Neural crest cell (in vitro differentiated cells): ENCODE data around the gene GLG1. TPM values are rescaled to one million over a fixed set of nuclear protein-coding genes. Genes with fewer than 3 reads are reported as not detected.
A peak's percentile ranks its signal among the peaks of the same experiment; 100 is the strongest.

Experiments
- DNase-seq: peaks from one replicate; pipeline ENCODE4 v3.0.0; 2021; ENCODE audit warnings: low read depth, mixed read lengths, low spot score
- H3K27ac Mint-ChIP-seq: one replicate; pipeline ENCODE4 v1.8.0; 2021; ENCODE audit warnings: mild to moderate bottlenecking, mixed read lengths; ENCODE audit not compliant: unreplicated experiment
- H3K27me3 Mint-ChIP-seq: 2 replicates; pipeline ENCODE4 v1.8.0; 2021; ENCODE audit warnings: low read depth, mild to moderate bottlenecking, mixed read lengths
- H3K36me3 Mint-ChIP-seq: 2 replicates; pipeline ENCODE4 v1.8.0; 2021; ENCODE audit warnings: low read depth, mild to moderate bottlenecking, mixed read lengths
- H3K4me1 Mint-ChIP-seq: 2 replicates; pipeline ENCODE4 v1.8.0; 2021; ENCODE audit warnings: mixed read lengths
- H3K4me3 Mint-ChIP-seq: one replicate; pipeline ENCODE4 v1.8.0; 2021; ENCODE audit warnings: mild to moderate bottlenecking, mixed read lengths
- H3K9me3 Mint-ChIP-seq: 2 replicates; pipeline ENCODE4 v1.8.0; 2021; ENCODE audit warnings: mixed read lengths
- total RNA-seq: library from RNA; stranded (reverse); gene quantifications from 2 replicates; pipeline ENCODE4 v1.2.1, GENCODE V29; 2021
- TF ChIP-seq, protein P1 (sequence below): fragments of 200-600 bp; sonication (generic); conservative IDR thresholded peaks from 2 replicates; pipeline ENCODE4 v1.5.0; 2021; ENCODE audit warnings: antibody characterized with exemption, mild to moderate bottlenecking

The GLG1 gene
- total RNA-seq, 1 donor from 2014 or later = 117 TPM

DNA sequence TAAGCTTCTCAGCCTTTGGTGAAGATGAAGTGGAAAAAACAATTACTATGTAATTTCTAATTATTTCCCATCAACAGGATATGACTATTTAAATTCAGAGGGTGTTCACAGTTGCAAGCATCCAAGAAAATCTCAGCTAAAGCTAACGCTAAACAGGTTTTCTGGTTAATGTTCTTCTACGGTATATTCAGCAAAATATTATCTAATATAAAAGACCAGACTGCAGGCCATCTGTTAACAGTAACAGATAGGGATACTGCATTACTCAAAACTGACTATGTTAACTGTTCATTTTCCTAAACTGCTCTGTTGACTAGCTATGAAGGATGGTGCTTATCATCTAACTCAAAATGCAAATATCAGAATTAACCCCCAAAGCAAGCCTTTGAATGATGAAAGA, 32.8 kb downstream of the GLG1 start:
- Mint-ChIP-seq H3K4me1 (peaks cover 29% of the 10 kb centered on the region), H3K9me3 (no peaks in the 10 kb centered on the region), H3K36me3 (no peaks in the 10 kb centered on the region), H3K4me3 (no peak overlapping the region), H3K27me3 (no peaks in the 10 kb centered on the region), H3K27ac (no peak overlapping the region)
- no peak for DNase-seq
- TF ChIP-seq, protein P1, sequence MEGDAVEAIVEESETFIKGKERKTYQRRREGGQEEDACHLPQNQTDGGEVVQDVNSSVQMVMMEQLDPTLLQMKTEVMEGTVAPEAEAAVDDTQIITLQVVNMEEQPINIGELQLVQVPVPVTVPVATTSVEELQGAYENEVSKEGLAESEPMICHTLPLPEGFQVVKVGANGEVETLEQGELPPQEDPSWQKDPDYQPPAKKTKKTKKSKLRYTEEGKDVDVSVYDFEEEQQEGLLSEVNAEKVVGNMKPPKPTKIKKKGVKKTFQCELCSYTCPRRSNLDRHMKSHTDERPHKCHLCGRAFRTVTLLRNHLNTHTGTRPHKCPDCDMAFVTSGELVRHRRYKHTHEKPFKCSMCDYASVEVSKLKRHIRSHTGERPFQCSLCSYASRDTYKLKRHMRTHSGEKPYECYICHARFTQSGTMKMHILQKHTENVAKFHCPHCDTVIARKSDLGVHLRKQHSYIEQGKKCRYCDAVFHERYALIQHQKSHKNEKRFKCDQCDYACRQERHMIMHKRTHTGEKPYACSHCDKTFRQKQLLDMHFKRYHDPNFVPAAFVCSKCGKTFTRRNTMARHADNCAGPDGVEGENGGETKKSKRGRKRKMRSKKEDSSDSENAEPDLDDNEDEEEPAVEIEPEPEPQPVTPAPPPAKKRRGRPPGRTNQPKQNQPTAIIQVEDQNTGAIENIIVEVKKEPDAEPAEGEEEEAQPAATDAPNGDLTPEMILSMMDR = no peak

DNA sequence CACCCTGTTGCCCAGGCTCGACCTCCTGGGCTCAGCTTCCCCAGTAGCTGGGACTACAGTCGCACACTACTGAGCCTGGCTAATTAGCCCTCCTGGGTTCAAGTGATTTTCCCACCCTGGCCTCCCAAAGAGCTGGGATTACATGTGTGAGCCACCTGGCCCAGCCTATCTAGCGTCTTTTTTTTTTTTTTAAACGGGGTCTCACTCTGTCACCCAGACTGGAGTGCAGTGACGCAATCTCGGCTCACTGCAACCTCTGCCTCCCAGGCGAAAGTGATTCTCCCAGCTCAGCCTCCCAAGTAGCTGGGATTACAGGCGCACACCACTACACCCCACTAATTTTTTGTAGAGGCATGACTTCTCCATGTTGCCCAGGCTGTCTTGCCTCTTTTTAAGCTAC, 33.3 kb downstream of the GLG1 start:
- Mint-ChIP-seq H3K4me1 (peaks cover 27% of the 10 kb centered on the region), H3K4me3 (no peak overlapping the region), H3K27me3 (no peaks in the 10 kb centered on the region), H3K9me3 (no peaks in the 10 kb centered on the region), H3K27ac (peak overlapping the region; percentile 19), H3K36me3 (no peaks in the 10 kb centered on the region)
- TF ChIP-seq, protein P1 = no peak
- DNase-seq = no peak

DNA sequence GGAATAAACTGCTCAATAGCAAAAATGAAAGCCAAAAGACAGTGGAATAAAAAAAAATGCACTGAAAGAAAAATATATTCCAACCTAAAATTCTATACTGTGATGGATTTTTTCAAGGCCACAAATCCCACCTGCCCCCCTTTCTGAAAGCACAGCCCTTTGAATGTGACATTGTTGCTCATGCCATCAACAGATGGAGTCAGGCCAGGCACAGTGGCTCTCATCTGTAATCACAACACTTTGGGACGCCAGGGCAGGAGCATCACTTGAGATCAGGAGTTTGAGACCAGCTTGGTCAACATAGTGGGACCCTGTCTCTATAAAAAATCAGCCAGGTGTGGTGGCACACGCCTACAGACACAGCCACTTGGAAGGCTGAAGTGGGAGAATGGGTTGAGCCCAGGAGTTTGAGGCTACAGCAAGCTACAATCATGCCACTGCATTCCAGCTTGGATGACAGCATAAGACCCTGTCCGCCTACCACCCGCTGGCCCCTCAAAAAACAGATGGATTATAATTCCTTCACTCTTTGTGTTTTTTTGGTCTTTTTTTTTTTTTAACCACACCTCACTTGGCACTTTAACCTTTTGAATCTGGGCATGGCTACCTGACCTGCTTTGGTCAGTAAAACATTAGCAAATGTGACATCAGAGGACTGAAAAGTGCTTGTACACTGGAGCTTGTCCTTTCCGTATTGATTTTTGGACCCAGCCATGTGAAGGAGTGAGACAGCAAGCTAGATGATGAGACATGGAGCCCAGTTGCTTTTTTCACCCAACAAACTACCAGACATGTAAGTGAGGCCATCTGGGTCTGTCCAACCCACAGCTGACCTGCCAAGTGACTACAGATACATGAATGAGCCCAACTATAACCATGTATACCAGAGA, 36.3 kb downstream of the GLG1 start:
- Mint-ChIP-seq H3K27ac (no peak overlapping the region), H3K9me3 (no peaks in the 10 kb centered on the region), H3K4me1 (peaks cover 30% of the 10 kb centered on the region), H3K4me3 (no peak overlapping the region), H3K36me3 (no peaks in the 10 kb centered on the region), H3K27me3 (no peaks in the 10 kb centered on the region)
- TF ChIP-seq, protein P1 = no peak
- no peak for DNase-seq

DNA sequence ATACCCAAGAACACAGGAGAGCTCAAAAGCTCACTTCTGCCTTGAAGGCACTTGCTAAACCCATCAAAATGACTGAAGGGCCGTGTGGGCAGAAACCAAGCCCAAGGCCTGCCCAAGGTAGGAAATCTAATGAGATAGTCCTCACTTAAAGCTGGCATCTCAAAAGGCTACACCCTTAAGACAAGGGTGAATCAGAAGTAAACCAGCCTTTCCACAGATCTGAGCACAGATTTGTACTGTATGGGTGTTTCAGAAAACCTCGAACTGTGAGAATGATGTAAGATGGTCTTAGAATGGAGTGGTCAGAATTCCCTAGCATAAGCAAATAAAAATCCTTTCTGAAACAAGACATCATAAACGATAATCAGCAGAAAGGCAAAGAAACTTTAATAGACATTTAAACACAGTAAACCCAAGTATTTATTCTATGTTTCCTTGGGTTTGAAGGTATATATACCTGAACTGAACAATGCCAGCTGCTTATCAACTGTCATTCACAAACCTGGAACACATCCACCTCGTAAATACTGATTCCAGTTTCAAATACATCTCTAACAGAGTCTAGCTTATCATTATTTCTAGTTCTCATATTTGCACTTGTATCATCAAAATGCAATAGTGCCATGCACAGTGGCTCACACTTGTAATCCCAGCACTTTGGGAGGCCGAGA, 37.8 kb downstream of the GLG1 start:
- TF ChIP-seq, protein P1 = no peak
- no peak overlapping the region for H3K27ac Mint-ChIP-seq
- H3K9me3 Mint-ChIP-seq = no peaks in the 10 kb centered on the region
- H3K27me3 Mint-ChIP-seq = no peaks in the 10 kb centered on the region
- H3K4me3 Mint-ChIP-seq = no peak overlapping the region
- H3K4me1 Mint-ChIP-seq = peaks cover 30% of the 10 kb centered on the region
- no peaks in the 10 kb centered on the region for H3K36me3 Mint-ChIP-seq
- no peak for DNase-seq

DNA sequence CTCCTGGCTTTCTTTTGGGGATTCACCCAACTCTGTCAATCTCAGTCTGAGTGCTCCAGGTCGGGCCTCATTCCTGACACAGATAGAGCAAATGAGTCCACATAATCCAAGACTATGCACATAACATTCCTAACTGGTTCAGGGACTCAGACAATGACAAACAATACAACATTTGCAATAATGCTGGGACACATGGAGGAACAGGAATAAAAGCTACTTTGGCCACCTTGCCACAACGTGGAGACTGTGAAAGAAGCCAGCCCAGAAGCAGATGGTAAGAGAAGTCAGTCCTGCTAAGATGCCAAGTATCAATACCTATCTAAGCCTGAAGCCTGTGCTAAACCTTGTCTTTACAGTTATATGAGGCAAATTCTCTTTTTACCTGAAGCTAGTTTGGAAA, 39.0 kb downstream of the GLG1 start:
- no peak for DNase-seq
- TF ChIP-seq, protein P1 = no peak
- peak overlapping the region; percentile 27 for H3K27ac Mint-ChIP-seq
- no peaks in the 10 kb centered on the region for H3K27me3 Mint-ChIP-seq
- H3K4me1 Mint-ChIP-seq = peaks cover 34% of the 10 kb centered on the region
- H3K4me3 Mint-ChIP-seq = no peak overlapping the region
- H3K9me3 Mint-ChIP-seq = no peaks in the 10 kb centered on the region
- no peaks in the 10 kb centered on the region for H3K36me3 Mint-ChIP-seq
